Measurements from ENCODE around the gene ADPGK. TPM values are rescaled to one million over a fixed set of nuclear protein-coding genes. Genes with fewer than 3 reads are reported as not detected.

ADPGK gene
- total RNA-seq, 2 donors from 2014 or later, result 52.0 to 68.6 TPM

DNA sequence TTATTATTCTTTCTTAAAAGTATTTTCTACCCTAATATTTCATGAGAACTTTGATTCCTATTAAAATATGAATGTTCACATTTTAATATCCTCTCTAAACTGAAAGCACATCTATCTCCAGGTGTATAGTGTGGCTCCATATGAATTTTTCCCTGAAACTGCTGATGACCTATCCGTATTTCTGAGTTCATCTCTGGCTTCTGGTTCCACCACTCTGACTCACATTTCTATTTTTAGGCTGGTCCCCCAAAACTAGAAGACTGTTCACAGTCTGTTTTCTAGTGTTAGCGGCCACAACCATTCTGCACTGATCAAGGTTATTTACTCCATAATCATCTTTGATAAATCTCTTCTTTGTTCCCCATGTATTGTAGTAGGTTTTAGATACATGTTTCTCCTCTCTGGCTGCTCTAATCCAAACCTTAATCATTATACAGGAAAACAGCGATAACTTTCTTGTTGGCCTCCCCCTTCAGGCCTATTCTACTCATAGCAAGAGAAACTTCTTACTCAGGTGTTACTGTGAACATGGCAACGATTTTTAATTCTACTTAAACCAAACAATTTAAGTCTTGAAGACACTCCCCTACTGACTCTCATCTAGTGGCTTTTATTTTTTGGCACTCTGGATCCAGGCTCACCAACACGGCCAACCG is 12.8 kb downstream of the ADPGK start:
- no peaks in the 10 kb centered on the region for H3K27me3 ChIP-seq (ENCODE audit: control insufficient read depth, insufficient read depth, low read length, poor library complexity, severe bottlenecking)
- no peak for DNase-seq
- H3K36me3 ChIP-seq (ENCODE audit: control insufficient read depth, insufficient read depth, low read length), result peaks cover 95% of the 10 kb centered on the region
- H3K27ac Mint-ChIP-seq, result peak overlapping the region; percentile 68
- no peaks in the 10 kb centered on the region for H3K27me3 Mint-ChIP-seq (ENCODE audit: insufficient read depth)
- H3K27ac ChIP-seq (ENCODE audit: low read depth, low read length), result no peak overlapping the region
- peaks cover 29% of the 10 kb centered on the region for H3K9me3 Mint-ChIP-seq
- H3K4me3 ChIP-seq (ENCODE audit: low read length), result no peak overlapping the region
- H3K36me3 Mint-ChIP-seq (ENCODE audit: low read depth), result peaks cover 70% of the 10 kb centered on the region
- H3K9me3 ChIP-seq (ENCODE audit: control insufficient read depth, low read length), result peaks cover 44% of the 10 kb centered on the region
- peak; percentile 64 for TF ChIP-seq CTCF (conservative IDR thresholded peaks at IDR 0.05)
- no peak overlapping the region for H3K9ac ChIP-seq (ENCODE audit: extremely low read depth, low read length, poor library complexity, severe bottlenecking)
- peaks cover 6% of the 10 kb centered on the region for H3K4me1 ChIP-seq (ENCODE audit: control insufficient read depth, insufficient read depth, low read length)
- 87 to 100% methylated on average over 3 to 6 of the region's 6 CpGs for WGBS, 2 experiments (ENCODE audit: insufficient coverage in 1 of 2, insufficient read length in 1 of 2)
- H3K4me1 Mint-ChIP-seq, result peaks cover 25% of the 10 kb centered on the region
- H3K4me3 Mint-ChIP-seq, result no peak overlapping the region

DNA sequence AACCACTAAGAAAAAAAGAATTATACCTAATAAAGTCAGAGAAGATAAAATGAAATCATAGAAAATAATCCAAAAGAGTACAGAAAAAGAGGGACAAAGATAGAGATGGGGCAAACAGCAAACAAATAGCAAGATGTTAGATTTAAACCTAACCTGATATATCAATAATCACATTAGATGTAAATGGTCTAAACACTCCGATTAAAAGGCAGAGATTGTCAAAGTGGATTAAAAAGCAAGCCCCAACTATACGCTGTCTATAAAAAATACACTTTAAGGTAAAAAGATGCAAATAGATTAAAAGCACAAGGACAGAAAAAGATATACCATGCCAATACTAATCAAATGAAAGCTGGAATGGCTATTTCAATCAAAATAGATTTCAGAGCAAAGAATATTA is 16.8 kb downstream of the ADPGK start:
- peaks cover 94% of the 10 kb centered on the region for H3K36me3 ChIP-seq (ENCODE audit: control insufficient read depth, insufficient read depth, low read length)
- no peaks in the 10 kb centered on the region for H3K4me1 ChIP-seq (ENCODE audit: control insufficient read depth, insufficient read depth, low read length)
- peaks cover 44% of the 10 kb centered on the region for H3K9me3 ChIP-seq (ENCODE audit: control insufficient read depth, low read length)
- H3K27ac Mint-ChIP-seq, result no peak overlapping the region
- H3K36me3 Mint-ChIP-seq (ENCODE audit: low read depth), result peaks cover 85% of the 10 kb centered on the region
- no peak overlapping the region for H3K4me3 ChIP-seq (ENCODE audit: low read length)
- H3K9ac ChIP-seq (ENCODE audit: extremely low read depth, low read length, poor library complexity, severe bottlenecking), result no peak overlapping the region
- no peak overlapping the region for H3K4me3 Mint-ChIP-seq
- no peak for TF ChIP-seq CTCF (conservative IDR thresholded peaks at IDR 0.05)
- no peaks in the 10 kb centered on the region for H3K27me3 ChIP-seq (ENCODE audit: control insufficient read depth, insufficient read depth, low read length, poor library complexity, severe bottlenecking)
- H3K4me1 Mint-ChIP-seq, result peaks cover 11% of the 10 kb centered on the region
- H3K9me3 Mint-ChIP-seq, result peaks cover 29% of the 10 kb centered on the region
- no peak overlapping the region for H3K27ac ChIP-seq (ENCODE audit: low read depth, low read length)
- no peak for DNase-seq
- WGBS, 2 experiments (ENCODE audit: insufficient coverage in 1 of 2, insufficient read length in 1 of 2), result 100% methylated on average over 1 of the region's 2 CpGs; no CpG with 5 or more reads in 1 of the 2 experiments
- no peaks in the 10 kb centered on the region for H3K27me3 Mint-ChIP-seq (ENCODE audit: insufficient read depth)

DNA sequence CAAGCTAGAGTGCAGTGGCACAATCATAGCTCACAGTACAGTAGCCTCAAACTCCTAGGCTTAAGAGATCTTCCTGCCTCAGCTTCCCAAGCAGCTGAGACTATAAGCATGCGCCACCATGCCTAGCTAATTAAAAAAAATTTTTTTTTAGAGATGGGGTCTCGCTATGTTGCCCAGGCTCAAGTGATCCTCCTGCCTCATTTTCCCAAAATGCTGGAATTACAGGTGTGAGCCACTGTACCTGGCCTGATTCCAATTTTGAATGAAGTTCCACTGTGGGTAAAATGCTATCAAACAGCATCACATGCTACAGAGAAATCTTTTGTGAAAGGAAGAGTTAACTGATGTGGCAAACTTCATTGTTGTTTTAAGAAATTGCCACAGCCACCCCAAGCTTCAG is 17.5 kb downstream of the ADPGK start:
- Mint-ChIP-seq H3K4me3 (no peak overlapping the region), H3K4me1 (peaks cover 5% of the 10 kb centered on the region), H3K36me3 (ENCODE audit: low read depth) (peaks cover 87% of the 10 kb centered on the region), H3K27me3 (ENCODE audit: insufficient read depth) (no peaks in the 10 kb centered on the region), H3K27ac (no peak overlapping the region), H3K9me3 (peaks cover 29% of the 10 kb centered on the region)
- Histone ChIP-seq H3K27ac (ENCODE audit: low read depth, low read length) (no peak overlapping the region), H3K4me3 (ENCODE audit: low read length) (no peak overlapping the region), H3K4me1 (ENCODE audit: control insufficient read depth, insufficient read depth, low read length) (no peaks in the 10 kb centered on the region), H3K36me3 (ENCODE audit: control insufficient read depth, insufficient read depth, low read length) (peaks cover 92% of the 10 kb centered on the region), H3K9me3 (ENCODE audit: control insufficient read depth, low read length) (peaks cover 44% of the 10 kb centered on the region), H3K9ac (ENCODE audit: extremely low read depth, low read length, poor library complexity, severe bottlenecking) (no peak overlapping the region), H3K27me3 (ENCODE audit: control insufficient read depth, insufficient read depth, low read length, poor library complexity, severe bottlenecking) (no peaks in the 10 kb centered on the region)
- no peak for DNase-seq
- WGBS, 2 experiments (ENCODE audit: insufficient coverage in 1 of 2, insufficient read length in 1 of 2), result 88 to 96% methylated on average over 1 to 2 of the region's 2 CpGs
- TF ChIP-seq CTCF (conservative IDR thresholded peaks at IDR 0.05), result no peak

All from endodermal cell (in vitro differentiated cells).